ENCODE data around the gene VAV2. TPM values are rescaled to one million over a fixed set of nuclear protein-coding genes. Genes with fewer than 3 reads are reported as not detected.

VAV2 gene
- total RNA-seq, 1 donor from 2014 or later = 9.1 TPM

DNA sequence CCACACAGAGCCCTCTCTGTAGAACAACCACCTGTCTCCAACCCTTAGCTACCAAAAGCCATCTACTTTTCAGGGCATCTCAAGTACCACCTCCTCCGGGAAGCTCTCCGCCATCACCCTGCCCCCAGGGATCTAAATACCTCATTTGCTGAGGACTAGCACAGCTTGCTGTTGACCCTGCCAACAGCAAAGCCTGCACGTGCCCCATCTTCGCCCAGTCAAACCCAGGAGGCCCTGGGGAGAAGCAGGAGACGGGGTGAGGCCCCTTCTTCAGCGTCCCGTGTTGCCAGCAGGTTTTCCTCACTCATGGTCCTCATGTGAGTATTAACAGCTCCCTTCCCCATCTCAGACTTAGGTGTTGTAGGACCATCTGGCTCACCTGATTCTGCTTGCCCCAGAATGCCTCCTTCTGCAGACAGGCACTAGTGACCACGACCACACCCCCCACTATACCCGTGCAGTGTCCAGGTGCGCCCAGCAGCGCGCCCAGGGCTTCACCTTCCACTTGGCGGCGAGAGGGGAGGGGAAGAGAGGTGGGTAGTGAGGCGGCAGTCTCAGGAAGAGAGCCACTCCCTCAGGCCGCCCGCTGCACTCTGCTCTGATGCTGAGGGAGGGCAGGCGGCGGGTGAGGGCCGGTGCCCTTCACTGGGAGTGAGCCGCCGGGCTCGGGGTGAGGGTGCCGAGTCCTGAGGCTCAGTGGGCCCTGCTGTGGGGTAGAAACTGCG is 11.1 kb downstream of the VAV2 start:
- ATAC-seq = no peak

DNA sequence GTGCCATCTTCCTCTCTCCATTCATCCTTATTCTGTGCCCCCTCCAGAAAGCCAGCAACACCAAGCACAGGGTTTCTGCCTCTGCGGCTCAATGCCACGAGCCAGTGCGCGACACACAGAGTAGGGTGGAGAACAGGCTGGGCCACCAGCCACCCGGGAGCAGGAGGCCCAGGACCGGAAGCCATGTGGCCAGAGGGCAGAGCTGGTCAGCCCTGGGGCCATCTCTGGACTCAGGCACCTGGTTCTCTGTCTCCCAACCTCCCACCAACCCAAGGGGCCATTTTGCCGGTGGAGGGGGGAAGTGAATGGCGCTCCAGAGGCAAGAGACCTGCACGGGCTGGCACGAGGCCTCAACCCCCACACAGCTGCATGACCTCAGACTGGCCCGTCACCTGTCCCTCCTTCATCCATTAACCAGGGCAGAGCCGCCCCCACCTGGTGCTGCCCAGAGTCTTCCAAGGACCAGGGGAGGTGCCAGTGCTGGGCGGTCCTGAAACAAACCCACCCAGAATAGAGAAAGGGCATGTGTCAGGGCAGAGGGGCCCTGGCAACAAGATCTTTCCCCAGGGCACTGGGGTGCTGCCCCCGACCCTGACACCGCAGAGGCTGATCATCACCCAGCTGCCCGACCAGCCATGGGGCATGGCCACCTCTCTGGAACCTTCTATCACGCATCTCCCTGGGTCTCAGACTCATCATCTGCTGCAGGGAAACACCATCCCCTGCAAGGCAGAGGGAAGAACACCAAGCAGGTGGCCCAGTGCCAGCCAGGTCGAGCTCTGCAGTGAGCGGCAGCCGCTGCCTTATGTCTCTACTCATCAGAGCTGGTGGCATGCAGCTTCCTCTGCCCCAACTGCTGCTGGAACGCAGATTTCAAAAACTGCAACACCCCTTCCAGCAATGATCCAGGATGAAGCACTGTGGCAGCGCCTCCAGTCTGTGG is 11.9 kb downstream of the VAV2 start:
- no peak for ATAC-seq

GRCh38 chr9:133979273-133979920 is 12.7 kb downstream of the VAV2 start:
- peak; percentile 35 for ATAC-seq

DNA sequence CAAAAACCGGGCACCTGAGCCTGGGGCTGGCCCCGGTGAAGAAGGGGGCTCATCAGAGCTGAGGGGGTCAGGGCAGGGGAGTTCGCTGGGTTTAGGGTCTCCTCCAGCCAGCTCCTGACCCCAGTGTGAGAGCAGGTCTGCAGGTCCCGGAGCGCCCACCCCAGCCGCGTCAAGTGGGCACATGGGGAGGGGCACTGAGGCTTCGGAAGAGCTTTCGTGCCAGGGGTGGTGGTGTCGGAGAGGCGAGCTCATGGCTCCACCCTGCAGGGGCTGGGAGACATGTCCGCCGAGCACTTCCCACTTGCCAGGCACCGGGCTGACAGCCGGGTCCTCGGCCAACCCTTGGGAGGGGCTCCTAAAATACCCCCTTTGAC is 13.2 kb downstream of the VAV2 start:
- no peak for ATAC-seq

GRCh38 chr9:133978226-133978898 is 13.8 kb downstream of the VAV2 start:
- no peak for ATAC-seq

DNA sequence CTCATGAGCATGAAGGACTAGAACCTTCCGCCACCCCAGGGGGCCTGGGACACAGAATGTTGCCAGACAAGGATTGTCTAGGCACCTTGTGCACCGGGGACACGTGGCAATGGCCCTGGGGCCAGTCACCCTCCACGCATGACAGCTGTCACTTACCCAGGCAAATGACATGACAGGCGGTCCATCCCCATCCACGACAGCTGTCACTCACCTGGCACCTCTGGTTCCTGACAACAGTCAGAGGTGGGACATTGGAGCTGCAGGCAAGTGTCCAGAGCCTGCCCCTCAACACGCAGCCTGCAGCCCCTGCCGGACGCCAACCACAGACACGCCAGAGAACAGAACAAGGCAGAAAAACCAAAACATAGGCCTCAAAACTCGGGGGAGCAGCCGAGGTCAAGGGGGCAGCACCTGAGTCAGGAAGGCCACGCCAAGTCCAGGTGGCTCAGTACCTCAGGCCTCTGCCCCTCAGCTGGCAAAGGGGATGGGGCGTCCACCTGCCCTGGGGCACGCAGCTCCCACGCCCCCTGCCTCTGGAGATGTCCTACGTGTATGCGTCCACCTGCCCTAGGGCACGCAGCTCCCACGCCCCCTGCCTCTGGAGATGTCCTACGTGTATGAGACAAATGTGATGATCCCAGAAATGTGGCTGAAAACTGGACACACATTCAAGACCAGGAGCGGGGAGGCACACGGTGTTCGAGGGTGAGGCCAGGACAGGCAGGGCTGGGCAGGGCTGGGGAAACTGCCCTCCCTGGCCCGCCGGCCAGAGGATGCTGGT is 14.5 kb downstream of the VAV2 start:
- no peak for ATAC-seq

GRCh38 chr9:133976887-133977286 is 15.2 kb downstream of the VAV2 start:
- no peak for ATAC-seq

DNA sequence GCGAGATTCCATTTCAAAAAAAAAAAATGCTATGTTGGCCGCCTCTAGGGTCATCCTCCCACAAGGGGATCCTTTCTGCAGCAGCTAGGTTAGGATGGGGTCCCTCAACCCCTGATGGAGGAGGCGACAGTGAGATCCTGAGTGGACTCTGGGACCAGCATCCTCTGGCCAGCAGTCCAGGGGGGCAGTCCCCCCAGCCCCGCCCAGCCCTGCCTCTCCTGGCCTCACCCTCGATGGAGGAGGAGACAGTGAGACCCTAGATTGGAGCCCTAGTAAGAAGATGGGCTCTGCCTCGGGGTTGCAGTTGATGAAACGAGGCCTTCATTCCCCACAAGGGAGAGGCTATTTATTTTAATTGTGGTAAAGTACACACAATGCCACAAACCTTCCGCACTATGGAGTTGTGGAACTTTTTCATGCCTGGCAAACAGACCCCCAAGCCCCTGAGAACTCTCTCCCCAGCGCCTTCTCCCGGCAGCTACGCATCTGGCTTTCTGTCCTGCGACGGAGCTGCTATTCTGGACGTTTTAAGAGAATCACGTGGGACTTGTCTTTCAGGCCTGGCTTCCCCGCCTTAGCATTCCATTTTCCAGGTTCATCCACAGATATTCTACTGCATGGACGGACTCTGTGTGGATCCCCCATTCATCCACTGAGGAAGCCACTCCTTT is 15.8 kb downstream of the VAV2 start:
- ATAC-seq = no peak

DNA sequence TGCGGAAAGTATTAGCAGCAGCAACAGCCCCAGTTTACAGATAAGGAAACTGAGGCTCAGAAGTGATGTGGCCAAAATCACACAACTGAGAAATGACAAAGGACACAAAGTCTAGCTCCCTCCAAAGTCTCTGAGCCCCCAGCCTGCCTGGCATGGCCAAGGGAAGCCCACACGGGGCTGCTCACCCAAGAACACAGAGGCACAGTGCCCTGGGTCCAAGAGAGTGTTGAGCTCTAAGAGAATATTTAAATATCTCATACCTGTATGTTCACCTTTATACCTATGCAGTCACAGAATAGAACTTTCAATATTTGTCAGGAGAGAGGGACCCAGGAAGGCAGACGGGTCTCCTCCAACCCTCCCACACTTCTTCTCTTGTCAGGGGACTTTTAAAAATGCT is 16.6 kb downstream of the VAV2 start:
- no peak for ATAC-seq

GRCh38 chr9:133974631-133975341 is 17.3 kb downstream of the VAV2 start:
- ATAC-seq = no peak

GRCh38 chr9:133973791-133974630 is 18.1 kb downstream of the VAV2 start:
- ATAC-seq = no peak

- ATAC-seq = no peak
Measured at GRCh38 chr9:133973111-133973790, 18.9 kb downstream of the VAV2 start.

DNA sequence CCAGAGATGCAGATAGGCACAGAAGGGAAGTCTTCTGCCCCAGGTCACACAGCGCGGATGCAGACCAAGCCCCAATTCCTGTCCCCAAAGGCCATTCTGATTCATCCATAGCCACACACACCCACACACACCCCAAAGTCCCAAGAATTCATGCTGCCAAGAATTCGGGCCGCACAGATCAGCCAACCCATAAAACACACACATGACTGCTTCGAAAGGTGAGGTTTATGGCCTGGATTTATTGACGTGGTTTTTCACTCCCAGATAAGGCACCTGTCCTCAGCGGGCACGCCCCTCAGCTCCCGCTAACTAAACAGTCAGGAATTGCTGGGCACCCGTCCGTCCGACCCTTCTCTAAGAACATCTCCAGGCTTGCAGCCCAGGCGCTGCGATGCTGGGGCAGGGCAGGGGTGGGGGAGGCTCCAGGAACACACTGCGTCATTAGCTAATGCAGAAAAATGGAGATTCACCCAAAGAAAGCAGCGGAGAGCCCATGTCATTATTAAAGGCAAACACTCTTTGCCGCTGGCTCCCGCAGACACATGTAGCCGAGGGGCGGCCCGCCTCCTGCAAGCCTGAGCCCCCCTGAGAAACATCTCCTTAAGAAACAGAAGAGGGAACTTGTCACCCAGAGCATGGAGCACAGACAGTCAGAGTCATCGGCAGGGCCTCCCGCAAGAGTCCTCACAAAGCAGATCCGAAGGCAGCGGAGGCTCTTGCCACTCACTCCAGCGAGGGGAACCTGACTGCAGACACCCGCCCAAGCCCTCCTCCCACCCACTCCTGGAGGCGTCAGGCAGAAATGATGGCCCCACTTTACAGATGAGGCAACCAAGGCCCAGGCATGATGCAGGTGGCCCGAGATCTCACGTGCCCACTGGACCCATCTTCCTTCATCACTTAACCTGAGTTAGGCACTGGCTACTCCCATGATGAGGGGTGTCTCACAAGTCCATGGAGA is 19.9 kb downstream of the VAV2 start:
- ATAC-seq = no peak

GRCh38 chr9:133971121-133971951 is 20.8 kb downstream of the VAV2 start:
- ATAC-seq = no peak

DNA sequence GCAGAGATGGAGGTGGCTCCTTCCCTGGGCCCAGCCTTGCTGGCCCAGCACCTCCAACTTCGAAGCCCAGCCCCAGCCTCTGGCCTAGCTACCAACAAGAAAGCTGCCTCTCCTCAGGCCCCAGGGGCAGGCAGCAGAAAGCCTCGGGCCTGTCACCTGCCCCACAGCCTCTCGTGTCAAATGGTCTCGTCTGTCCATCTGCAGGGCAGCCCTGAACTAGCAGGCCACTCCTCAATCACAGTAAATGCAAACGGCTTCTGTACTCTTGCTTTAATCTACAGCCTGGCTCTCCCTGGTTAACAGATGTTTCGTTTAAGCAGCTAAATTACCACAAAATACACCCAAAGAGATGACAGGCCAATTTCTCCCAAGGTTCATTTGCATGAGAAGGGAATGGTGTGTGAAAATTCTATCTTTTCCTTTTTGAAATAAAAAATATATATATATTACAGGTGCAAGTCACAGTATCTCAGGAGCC is 21.5 kb downstream of the VAV2 start:
- ATAC-seq = no peak

- no peak for ATAC-seq
Measured at GRCh38 chr9:133969681-133970580, 22.2 kb downstream of the VAV2 start.

All from esophagus mucosa (tissue), 1 donor.